Mesodermal cell (in vitro differentiated cells): ENCODE results near the gene CHRNA10.

Experiments
- H3K27ac ChIP-seq: 2 replicates; pipeline ENCODE4 v1.7.0; 2013; ENCODE audit warnings: mild to moderate bottlenecking, low read depth, low read length, moderate library complexity; ENCODE audit not compliant: severe bottlenecking
- H3K36me3 ChIP-seq: 2 replicates; pipeline ENCODE4 v1.7.1; 2013; ENCODE audit warnings: mild to moderate bottlenecking, low read length, moderate library complexity; ENCODE audit not compliant: control insufficient read depth, insufficient read depth
- H3K4me1 ChIP-seq: one replicate; pipeline ENCODE4 v1.7.1; 2013; ENCODE audit warnings: mild to moderate bottlenecking, low read length; ENCODE audit not compliant: insufficient read depth, control insufficient read depth, poor library complexity, severe bottlenecking
- H3K4me3 ChIP-seq: 2 replicates; pipeline ENCODE4 v1.7.0; 2013; ENCODE audit warnings: low read length, control low read depth, mild to moderate bottlenecking; ENCODE audit not compliant: insufficient read depth, poor library complexity, severe bottlenecking; ENCODE audit errors: extremely low read depth
- H3K9me3 ChIP-seq: 2 replicates; pipeline ENCODE4 v1.7.1; 2013; ENCODE audit warnings: mild to moderate bottlenecking, low read length, moderate library complexity; ENCODE audit not compliant: control insufficient read depth
- WGBS, 2 experiments: methylation state at CpG; one replicate each; pipeline ENCODE4 v1.1.5; 2013; ENCODE audit warnings: missing lambda C conversion rate in 2 of 2; ENCODE audit not compliant: insufficient coverage in 2 of 2; 5-methylcytosine and 5-hydroxymethylcytosine counted together

The CHRNA10 gene

DNA sequence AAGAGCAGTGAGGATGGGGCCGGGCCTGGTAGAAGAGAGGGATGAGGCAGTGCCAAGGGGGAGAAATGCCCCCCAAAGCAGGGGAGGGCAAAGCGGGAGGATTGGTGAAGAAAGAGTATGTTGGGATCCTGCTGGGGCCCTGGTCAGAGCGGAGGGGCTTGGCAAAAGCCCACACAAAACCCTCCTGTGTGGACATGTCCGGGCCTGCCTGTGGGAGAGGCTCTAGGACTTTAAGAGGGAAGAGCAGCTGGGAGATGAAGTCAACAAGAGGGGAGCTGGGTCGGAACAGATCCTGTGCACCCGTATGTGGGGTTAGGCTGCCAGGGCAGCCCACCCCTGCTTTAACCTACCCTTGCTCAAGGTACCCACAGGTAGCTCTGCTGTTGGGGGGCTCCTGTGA is 55.2 kb downstream of the CHRNA10 start:
- Histone ChIP-seq H3K4me3 (no peak overlapping the region), H3K4me1 (peaks cover 18% of the 10 kb centered on the region), H3K9me3 (no peaks in the 10 kb centered on the region), H3K27ac (no peak overlapping the region), H3K36me3 (no peaks in the 10 kb centered on the region)
- WGBS, 2 experiments = 87 to 98% methylated on average over 4 to 5 of the region's 6 CpGs
